Mucosa of descending colon (tissue), 3 donors: ENCODE measurements around the gene ZBTB25. TPM values are rescaled to one million over a fixed set of nuclear protein-coding genes. Genes with fewer than 3 reads are reported as not detected.

Source experiments
- ATAC-seq: fragments of 200-7000 bp; cut with Tn5 transposase; one replicate; pipeline ENCODE4 v1.9.1; 2020; ENCODE audit warnings: mild to moderate bottlenecking, moderate library complexity
- DNase-seq, 3 donors: peaks; one replicate each; pipeline ENCODE4 v3.0.0-alpha.2; 2020
- H3K36me3 ChIP-seq: fragments of 200-600 bp; one replicate; pipeline ENCODE4 v1.8.0; 2021; ENCODE audit warnings: low read depth, mild to moderate bottlenecking
- H3K4me1 ChIP-seq: fragments of 200-600 bp; one replicate; pipeline ENCODE4 v1.8.0; 2021; ENCODE audit warnings: low read depth, mild to moderate bottlenecking
- H3K4me3 ChIP-seq: fragments of 200-600 bp; one replicate; pipeline ENCODE4 v1.8.0; 2021; ENCODE audit warnings: mild to moderate bottlenecking
- H3K9me3 ChIP-seq: fragments of 200-600 bp; one replicate; pipeline ENCODE4 v1.8.0; 2021; ENCODE audit warnings: mild to moderate bottlenecking
- intact Hi-C, 2 donors: fragments of 100-400 bp; cut with DNase I in 1 of 2; cut with micrococcal nuclease in 1 of 2; formaldehyde crosslinking; loops; one replicate each; pipeline versions ENCODE4 v1.11.0 to v1.11.1; 2022; cut with DNase I, micrococcal nuclease
- total RNA-seq, 3 donors: library from RNA; stranded (reverse); fragmentation: NEBNext Ultra II Directional in 2 of 3; extraction: Animal tissue kit (Norgen Biotek cat#: 25700) in 2 of 3; gene quantifications; one replicate each; pipeline versions ENCODE4 v1.2.1 to v1.2.4, GENCODE V29; 2021 to 2023
- TF ChIP-seq, protein P1 (sequence below): fragments of 200-600 bp; IDR thresholded peaks from one replicate; pipeline ENCODE4 v1.8.0; 2022; ENCODE audit warnings: antibody characterized with exemption, mild to moderate bottlenecking
- donor health status: DM: no; HTN: no; CAD: no; lungs with moderate emphysema.
- donor health status: DM: no; HTN: no; CAD: no.
- donor health status: DM: no; HTN: yes; CAD: no.

ZBTB25 gene
- total RNA-seq, 3 donors from 2014 or later, result 6.1 to 14.4 (median 7.2) TPM

DNA sequence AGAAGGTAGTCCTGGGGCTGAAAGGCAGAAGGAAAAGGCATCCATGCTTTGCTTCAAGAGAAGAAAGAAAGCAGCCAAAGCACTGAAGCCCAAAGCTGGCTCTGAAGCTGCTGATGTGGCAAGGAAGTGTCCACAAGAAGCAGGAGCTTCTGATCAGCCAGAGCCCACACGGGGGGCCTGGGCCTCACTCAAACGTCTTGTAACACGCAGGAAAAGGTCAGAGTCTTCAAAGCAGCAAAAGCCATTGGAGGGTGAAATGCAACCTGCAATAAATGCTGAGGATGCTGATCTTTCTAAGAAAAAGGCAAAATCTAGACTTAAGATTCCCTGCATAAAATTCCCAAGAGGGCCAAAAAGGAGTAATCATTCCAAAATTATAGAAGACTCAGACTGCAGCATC, 35.2 kb downstream of the ZBTB25 start:
- ATAC-seq (no peak), DNase-seq (no peak)
- no peaks in the 10 kb centered on the region for H3K9me3 ChIP-seq
- H3K4me3 ChIP-seq, result no peak overlapping the region
- intact Hi-C loops, result no loop called here
- TF ChIP-seq, protein P1, sequence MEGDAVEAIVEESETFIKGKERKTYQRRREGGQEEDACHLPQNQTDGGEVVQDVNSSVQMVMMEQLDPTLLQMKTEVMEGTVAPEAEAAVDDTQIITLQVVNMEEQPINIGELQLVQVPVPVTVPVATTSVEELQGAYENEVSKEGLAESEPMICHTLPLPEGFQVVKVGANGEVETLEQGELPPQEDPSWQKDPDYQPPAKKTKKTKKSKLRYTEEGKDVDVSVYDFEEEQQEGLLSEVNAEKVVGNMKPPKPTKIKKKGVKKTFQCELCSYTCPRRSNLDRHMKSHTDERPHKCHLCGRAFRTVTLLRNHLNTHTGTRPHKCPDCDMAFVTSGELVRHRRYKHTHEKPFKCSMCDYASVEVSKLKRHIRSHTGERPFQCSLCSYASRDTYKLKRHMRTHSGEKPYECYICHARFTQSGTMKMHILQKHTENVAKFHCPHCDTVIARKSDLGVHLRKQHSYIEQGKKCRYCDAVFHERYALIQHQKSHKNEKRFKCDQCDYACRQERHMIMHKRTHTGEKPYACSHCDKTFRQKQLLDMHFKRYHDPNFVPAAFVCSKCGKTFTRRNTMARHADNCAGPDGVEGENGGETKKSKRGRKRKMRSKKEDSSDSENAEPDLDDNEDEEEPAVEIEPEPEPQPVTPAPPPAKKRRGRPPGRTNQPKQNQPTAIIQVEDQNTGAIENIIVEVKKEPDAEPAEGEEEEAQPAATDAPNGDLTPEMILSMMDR, result no peak
- H3K36me3 ChIP-seq, result no peaks in the 10 kb centered on the region
- H3K4me1 ChIP-seq, result peaks cover 15% of the 10 kb centered on the region

DNA sequence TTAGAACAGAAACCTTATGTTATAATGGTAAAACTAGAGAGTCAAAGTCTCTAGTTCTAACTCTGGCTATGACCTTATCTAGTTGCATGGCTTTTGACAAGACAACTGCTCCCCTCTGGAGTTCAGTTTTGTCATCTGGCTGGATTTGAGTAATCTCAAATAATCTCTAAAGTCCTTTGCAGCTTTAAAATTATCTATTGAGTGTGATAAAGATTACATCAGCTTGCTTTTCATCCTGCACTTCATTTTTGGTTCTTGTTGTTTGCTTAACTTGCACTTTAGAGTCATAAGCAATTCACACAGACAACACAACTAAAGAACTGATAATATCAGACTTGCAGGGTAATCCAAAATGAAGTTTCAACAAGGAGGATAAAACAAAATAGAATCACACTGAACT, 36.1 kb downstream of the ZBTB25 start:
- no peak for DNase-seq
- no peaks in the 10 kb centered on the region for H3K9me3 ChIP-seq

DNA sequence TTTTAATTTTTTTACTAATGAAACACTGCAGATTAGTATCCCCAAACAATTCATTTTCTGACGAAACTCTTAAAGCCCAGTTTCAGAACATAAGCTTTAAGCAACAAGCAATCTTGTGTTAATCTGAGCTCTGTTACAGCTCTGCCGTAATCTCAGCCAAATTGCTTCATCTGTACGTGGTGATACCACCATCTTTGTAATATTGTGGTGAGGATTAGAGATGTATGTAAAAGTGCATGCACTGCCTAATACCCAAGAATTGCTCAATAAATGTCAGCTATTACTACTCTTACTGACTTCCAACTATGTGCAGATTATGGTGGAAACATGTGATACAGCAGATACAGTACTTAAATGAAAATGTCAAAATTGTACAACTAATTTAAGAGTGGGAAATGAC, 36.5 kb downstream of the ZBTB25 start:
- intact Hi-C loops, result no loop called here

More for the DNA sequence above, 36.1 kb downstream of the ZBTB25 start:
- H3K4me1 ChIP-seq, result peaks cover 15% of the 10 kb centered on the region
- ATAC-seq, result no peak
- TF ChIP-seq, protein P1, result no peak
- no peaks in the 10 kb centered on the region for H3K36me3 ChIP-seq
- intact Hi-C loops, result no loop called here
- H3K4me3 ChIP-seq, result no peak overlapping the region

DNA sequence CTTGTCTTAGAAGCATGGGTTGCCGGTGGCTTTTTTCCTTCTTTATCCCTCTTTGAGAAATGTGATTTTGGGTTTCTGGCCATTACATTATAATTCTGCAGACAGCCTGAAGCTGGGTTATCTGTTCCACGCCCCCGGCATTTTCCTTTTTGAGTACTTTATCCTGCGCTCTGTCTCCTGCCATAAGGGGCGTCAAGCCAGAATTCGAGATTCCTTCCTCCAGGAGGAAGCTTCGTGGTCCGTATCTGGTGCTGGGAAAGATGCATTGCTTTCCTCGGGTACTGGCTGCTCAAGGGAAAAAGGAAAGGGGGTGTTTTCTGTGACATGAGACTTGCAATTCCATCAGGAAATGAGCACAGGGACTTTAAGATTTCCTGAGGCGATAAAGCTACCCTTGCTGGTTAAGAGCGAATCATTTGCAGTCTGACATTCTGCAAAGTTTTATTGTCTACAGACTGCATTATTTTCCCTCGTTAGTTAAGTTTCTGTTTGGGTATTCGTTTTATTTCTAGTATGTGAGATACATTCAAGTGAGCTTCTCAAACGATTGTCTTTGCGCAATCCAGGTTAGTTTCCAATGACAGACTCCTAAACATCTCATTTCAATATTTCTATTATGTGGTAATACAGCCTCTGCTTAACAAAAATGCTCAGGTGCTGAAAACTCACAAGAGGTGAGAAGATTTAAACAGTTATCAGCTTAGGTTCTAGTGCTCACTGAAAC, 37.6 kb downstream of the ZBTB25 start:
- DNase-seq (peak in 2 of 3 donors; percentile 32 to 39), ATAC-seq (peak; percentile 31)
- TF ChIP-seq, protein P1, result no peak
- Histone ChIP-seq H3K9me3 (no peaks in the 10 kb centered on the region), H3K4me3 (peak overlapping the region; percentile 44), H3K36me3 (no peaks in the 10 kb centered on the region), H3K4me1 (peaks cover 15% of the 10 kb centered on the region)
- intact Hi-C loops, result no loop called here

More for the DNA sequence above, 36.5 kb downstream of the ZBTB25 start:
- Histone ChIP-seq H3K4me3 (no peak overlapping the region), H3K4me1 (peaks cover 15% of the 10 kb centered on the region), H3K9me3 (no peaks in the 10 kb centered on the region), H3K36me3 (no peaks in the 10 kb centered on the region)
- DNase-seq, result no peak
- TF ChIP-seq, protein P1, result no peak
- no peak for ATAC-seq

DNA sequence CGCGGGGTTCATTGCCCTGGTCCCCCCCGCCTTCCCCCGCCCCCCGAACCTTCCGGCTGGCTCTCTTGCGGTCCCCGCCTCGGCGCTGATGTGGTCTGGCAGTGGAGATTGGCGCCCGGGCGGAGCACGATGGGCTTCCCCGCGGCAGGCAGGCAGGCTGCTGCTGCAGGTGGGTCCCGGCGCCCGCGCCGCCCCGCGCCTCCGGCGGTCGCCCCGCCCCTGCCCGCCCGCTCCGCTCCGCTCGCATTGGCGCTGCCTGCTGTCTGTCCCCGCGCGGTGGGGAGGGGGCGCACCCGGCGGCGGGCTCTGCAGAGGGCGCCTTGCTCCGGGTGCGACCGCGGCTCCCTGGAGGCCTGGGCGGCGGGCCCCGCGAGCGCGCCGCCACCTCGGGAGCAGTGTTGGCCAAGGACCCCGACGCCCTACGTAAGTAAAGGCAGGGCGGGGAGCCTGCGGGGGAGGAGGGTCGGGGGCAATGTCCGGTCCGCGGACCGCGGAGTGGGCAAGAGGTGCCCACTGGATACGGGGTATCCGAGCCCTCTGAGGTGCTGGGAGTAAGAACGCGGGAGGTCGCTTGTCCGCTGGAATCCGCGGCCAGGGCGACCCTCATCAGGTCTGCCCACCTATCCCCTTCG, 38.3 kb downstream of the ZBTB25 start, which contains the start of gene AKAP5:
Gene AKAP5 (plus strand): TSS at position 309 of the 632 bp plus-strand sequence. CDS start 2,896 bp downstream, outside the sequence.
- TF ChIP-seq, protein P1, result no peak
- DNase-seq, result peak; percentile 70 to 80 (median 79)
- intact Hi-C loops, result no loop called here
- peaks cover 15% of the 10 kb centered on the region for H3K4me1 ChIP-seq
- ATAC-seq, result peak; percentile 86
- peak within 1 kb of the TSS; percentile 44 for H3K4me3 ChIP-seq
- no peaks in the 10 kb centered on the region for H3K36me3 ChIP-seq
- H3K9me3 ChIP-seq, result no peaks in the 10 kb centered on the region
